Chondrocyte (in vitro differentiated cells): Measurements from ENCODE around the gene HOXA9. TPM values are rescaled to one million over a fixed set of nuclear protein-coding genes. Genes with fewer than 3 reads are reported as not detected.

Source experiments
- DNase-seq: peaks from one replicate; pipeline ENCODE4 v3.0.0; 2021; ENCODE audit warnings: mixed read lengths, low spot score
- H3K27ac Mint-ChIP-seq: one replicate; pipeline ENCODE4 v1.8.0; 2021; ENCODE audit warnings: mild to moderate bottlenecking, moderate library complexity, mixed read lengths; ENCODE audit not compliant: unreplicated experiment
- H3K27me3 Mint-ChIP-seq: 2 replicates; pipeline ENCODE4 v1.8.0; 2021; ENCODE audit warnings: low read depth, mixed read lengths
- H3K36me3 Mint-ChIP-seq: 2 replicates; pipeline ENCODE4 v1.8.0; 2021; ENCODE audit warnings: low read depth, mixed read lengths
- H3K4me1 Mint-ChIP-seq: 2 replicates; pipeline ENCODE4 v1.8.0; 2021; ENCODE audit warnings: low read depth, mild to moderate bottlenecking, mixed read lengths
- H3K4me3 Mint-ChIP-seq: one replicate; pipeline ENCODE4 v1.8.0; 2021; ENCODE audit warnings: mild to moderate bottlenecking, moderate library complexity, mixed read lengths; ENCODE audit not compliant: unreplicated experiment
- H3K9me3 Mint-ChIP-seq: 2 replicates; pipeline ENCODE4 v1.8.0; 2021; ENCODE audit warnings: low read depth, mixed read lengths
- total RNA-seq: library from RNA; stranded (reverse); gene quantifications from 3 replicates; pipeline ENCODE4 v1.2.1, GENCODE V29; 2021
- TF ChIP-seq, protein P1 (sequence below): fragments of 200-600 bp; sonication (generic); IDR thresholded peaks from 2 replicates; pipeline ENCODE4 v1.5.0; 2021; ENCODE audit warnings: antibody characterized with exemption, mild to moderate bottlenecking, moderate library complexity

HOXA9 gene
- total RNA-seq, 1 donor from 2014 or later = not detected

DNA sequence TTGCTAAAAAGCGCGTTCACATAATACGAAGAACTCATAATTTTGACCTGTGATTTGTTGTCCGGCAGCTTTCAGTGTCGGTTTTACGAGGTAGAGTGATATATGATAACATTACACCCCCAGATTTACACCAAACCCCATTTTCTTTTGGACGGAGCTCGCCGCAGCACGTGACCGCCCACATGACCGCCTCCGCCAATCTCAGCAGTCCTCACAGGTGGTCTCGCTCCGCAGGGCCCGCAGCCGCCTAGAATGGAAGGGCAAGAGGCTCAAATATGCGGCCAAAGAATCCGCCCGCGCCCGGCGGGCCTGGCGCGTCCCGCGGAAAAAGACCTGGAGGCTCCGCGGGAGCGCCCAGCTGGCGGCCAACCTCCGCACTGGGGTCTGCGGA, 8.8 kb downstream of the HOXA9 start, which contains the start of gene HOXA7:
TSS of gene HOXA7 (minus strand) at position 168 of the 391 bp plus-strand sequence. CDS start at position 38, 130 bp downstream.
- Mint-ChIP-seq H3K27me3 (peaks cover 79% of the 10 kb centered on the region), H3K36me3 (peaks cover 7% of the 10 kb centered on the region), H3K4me3 (no peak within 1 kb of the TSS), H3K4me1 (peaks cover 16% of the 10 kb centered on the region), H3K27ac (no peak within 1 kb of the TSS), H3K9me3 (peaks cover 4% of the 10 kb centered on the region)
- TF ChIP-seq, protein P1, sequence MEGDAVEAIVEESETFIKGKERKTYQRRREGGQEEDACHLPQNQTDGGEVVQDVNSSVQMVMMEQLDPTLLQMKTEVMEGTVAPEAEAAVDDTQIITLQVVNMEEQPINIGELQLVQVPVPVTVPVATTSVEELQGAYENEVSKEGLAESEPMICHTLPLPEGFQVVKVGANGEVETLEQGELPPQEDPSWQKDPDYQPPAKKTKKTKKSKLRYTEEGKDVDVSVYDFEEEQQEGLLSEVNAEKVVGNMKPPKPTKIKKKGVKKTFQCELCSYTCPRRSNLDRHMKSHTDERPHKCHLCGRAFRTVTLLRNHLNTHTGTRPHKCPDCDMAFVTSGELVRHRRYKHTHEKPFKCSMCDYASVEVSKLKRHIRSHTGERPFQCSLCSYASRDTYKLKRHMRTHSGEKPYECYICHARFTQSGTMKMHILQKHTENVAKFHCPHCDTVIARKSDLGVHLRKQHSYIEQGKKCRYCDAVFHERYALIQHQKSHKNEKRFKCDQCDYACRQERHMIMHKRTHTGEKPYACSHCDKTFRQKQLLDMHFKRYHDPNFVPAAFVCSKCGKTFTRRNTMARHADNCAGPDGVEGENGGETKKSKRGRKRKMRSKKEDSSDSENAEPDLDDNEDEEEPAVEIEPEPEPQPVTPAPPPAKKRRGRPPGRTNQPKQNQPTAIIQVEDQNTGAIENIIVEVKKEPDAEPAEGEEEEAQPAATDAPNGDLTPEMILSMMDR = no peak
- DNase-seq = no peak

DNA sequence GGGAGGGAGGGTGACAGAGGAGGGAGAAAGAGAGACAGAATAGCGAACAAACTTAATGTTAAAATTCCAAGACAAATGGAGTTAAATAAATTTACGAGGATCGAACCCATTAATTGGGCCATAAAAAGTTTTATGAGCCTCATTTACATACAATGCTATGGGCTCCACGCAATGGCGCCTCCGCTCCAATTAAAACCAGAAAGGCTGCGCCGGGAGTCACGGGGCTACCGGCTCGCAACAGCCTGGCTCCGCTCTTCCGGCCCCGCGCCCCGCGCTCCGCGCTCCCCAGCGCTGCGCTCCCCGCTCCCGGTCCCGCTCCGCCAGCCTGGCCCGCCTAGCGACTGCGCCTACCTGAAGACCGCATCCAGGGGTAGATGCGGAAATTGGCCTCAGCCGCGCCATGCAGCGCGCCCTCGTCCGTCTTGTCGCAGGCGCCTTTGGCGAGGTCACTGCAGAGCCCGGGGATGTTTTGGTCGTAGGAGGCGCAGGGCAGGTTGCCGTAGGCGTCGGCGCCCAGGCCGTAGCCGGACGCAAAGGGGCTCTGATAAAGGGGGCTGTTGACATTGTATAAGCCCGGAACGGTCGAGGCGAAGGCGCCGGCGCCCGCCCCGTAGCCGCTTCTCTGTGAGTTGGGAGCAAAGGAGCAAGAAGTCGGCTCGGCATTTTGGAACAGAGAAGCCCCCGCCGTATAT, 9.4 kb downstream of the HOXA9 start:
- no peak for DNase-seq
- peaks cover 19% of the 10 kb centered on the region for H3K4me1 Mint-ChIP-seq
- TF ChIP-seq, protein P1 = no peak
- peaks cover 81% of the 10 kb centered on the region for H3K27me3 Mint-ChIP-seq
- no peak overlapping the region for H3K4me3 Mint-ChIP-seq
- H3K9me3 Mint-ChIP-seq = peaks cover 4% of the 10 kb centered on the region
- H3K27ac Mint-ChIP-seq = no peak overlapping the region
- H3K36me3 Mint-ChIP-seq = peaks cover 7% of the 10 kb centered on the region

DNA sequence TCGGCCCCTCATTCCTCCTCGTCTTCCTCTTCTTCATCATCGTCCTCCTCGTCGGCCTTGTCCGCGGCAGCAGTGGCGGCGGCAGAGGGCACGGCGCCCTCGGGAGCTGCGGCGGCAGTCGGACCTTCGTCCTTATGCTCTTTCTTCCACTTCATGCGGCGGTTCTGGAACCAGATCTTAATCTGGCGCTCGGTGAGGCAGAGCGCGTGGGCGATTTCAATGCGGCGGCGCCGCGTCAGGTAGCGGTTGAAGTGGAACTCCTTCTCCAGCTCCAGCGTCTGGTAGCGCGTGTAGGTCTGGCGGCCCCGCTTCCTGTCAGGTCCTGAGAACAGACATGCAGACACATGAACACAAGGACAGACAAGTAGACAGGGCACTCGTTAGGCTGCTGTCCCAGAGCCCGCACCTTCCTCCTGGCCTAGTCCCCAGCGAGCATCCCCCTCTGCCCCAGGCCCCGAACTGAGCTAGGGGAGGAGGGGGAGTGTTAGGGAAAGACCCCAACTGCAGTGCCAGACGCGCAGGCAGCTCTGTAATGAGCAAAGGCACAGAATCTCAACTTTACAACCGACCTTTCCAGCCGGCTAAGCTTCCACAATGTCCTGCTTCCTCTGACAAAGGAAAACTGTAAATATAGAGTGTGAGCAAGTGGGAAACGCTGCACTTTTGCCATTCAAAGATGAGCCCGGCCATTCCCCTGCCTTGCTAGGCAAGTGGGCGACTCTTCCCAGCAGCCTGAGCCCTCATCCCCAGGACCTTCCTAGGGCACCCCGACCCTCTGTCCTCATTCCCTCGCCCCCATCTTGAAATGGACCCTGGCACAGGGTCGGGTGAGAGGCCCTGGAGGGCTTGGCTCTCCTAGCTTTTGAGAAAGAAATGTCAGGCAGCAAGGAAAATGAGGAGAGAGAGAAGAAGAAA, 10.2 kb downstream of the HOXA9 start:
- Mint-ChIP-seq H3K27me3 (peaks cover 83% of the 10 kb centered on the region), H3K4me3 (peak overlapping the region; percentile 28), H3K9me3 (peaks cover 4% of the 10 kb centered on the region), H3K36me3 (peaks cover 7% of the 10 kb centered on the region), H3K4me1 (peaks cover 19% of the 10 kb centered on the region), H3K27ac (no peak overlapping the region)
- TF ChIP-seq, protein P1 = no peak
- DNase-seq = peak; percentile 84

DNA sequence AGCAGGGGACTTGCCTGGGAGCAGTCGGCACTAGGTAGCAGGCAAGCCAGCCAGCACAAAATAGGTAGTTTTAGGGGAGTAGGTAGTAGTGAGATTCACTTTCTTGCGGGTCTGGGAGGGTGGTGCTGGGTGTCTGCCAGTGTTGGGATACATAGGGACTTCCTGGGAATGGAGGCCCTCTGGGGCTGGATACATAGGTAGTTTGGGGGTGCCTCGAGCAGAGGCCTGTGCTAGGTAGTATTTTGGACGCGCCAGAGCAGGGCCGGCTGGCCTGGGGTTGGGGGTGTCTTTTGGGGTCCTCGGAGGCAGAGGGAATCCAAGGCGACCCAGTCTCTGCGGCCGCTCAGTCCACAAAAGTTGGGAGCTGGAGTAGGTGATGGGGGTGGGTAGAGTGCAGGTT, 11.0 kb downstream of the HOXA9 start:
- peaks cover 4% of the 10 kb centered on the region for H3K9me3 Mint-ChIP-seq
- H3K27me3 Mint-ChIP-seq = peaks cover 86% of the 10 kb centered on the region
- TF ChIP-seq, protein P1 = no peak
- DNase-seq = no peak
- no peak overlapping the region for H3K4me3 Mint-ChIP-seq
- peaks cover 19% of the 10 kb centered on the region for H3K4me1 Mint-ChIP-seq
- peaks cover 7% of the 10 kb centered on the region for H3K36me3 Mint-ChIP-seq
- no peak overlapping the region for H3K27ac Mint-ChIP-seq

DNA sequence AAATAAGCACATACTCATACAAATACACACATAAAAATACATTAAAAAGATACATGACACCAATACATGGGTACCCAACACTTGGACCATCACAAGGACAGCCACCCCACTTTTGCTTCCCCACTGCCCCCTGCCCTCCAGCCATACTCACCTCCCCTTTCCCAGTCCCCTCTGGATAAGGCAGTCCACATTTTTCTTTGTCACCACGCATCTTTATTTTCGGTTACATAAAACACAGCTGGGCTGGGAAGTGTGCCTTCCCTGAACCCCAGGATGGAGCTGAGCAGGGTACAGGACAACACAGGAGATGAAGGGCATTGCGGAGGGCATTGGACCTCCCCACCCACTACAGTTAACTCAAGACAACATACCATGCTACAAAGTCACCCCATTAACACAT, 11.8 kb downstream of the HOXA9 start:
- TF ChIP-seq, protein P1 = no peak
- peaks cover 5% of the 10 kb centered on the region for H3K36me3 Mint-ChIP-seq
- H3K4me1 Mint-ChIP-seq = peaks cover 19% of the 10 kb centered on the region
- no peak overlapping the region for H3K27ac Mint-ChIP-seq
- DNase-seq = no peak
- peaks cover 86% of the 10 kb centered on the region for H3K27me3 Mint-ChIP-seq
- H3K4me3 Mint-ChIP-seq = no peak overlapping the region
- H3K9me3 Mint-ChIP-seq = peaks cover 2% of the 10 kb centered on the region
